GM13976 (cell line): ENCODE data around the gene OTUD5.
A peak's percentile ranks its signal among the peaks of the same experiment; 100 is the strongest.

ENCODE experiments used
- DNase-seq: peaks from one replicate; pipeline ENCODE4 v3.0.0; 2012; ENCODE audit warnings: low spot score
- in situ Hi-C: fragments of 300-500 bp; cut with MboI; formaldehyde crosslinking; loops from one replicate; pipeline ENCODE4 v1.12.0; 2022; ENCODE audit warnings: low sequenced_read_pairs, mixed read lengths, inconsistent platforms; ENCODE audit not compliant: unreplicated experiment
- TF ChIP-seq, protein P1 (sequence below): IDR thresholded peaks from 2 replicates; pipeline ENCODE4 v1.5.1; 2012; ENCODE audit warnings: borderline replicate concordance, mild to moderate bottlenecking; ENCODE audit not compliant: insufficient read depth; ENCODE audit errors: extremely low read depth, missing control alignments, control extremely low read depth

The OTUD5 gene

DNA sequence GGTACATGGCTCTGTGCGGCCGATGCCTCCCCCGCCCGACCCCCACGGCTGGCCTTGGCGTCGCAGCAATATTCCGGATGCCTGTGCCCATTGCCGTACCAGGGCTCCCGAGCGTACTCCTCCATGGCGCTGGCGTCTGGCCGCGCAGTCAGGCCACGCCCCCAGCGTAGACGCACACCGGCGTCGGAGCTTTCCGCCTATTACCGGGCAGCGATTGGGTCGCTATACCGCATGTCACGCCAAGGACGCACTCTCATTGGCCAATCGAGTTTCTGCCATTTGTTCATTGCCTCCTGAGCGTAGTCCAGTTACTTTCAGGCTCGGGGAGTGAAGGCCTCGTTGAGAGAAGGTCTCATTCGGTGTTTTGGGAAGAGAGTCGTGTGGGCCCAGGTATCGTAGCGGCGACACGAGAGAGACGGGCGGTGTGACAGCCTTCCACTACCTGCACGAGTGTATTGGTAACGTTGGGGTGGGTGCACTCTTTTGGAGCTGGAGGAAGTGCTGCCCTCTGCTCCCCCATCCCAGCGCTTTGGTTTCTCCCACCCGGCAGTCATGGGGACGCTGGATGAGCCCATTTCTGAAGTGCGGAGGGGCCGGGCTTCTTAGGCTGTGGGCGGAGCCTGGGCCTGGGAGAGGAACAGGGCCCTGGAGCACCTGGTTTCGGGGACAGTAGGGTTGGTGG is 59.6 kb downstream of the OTUD5 start, which contains the start of the genes PQBP1 and TIMM17B:
PQBP1 (plus strand) TSS at position 306 of the 682 bp plus-strand sequence. CDS start 580 bp downstream, outside the sequence.
TIMM17B (minus strand) TSS at position 144 of the 682 bp plus-strand sequence; CDS start at position 125, 19 bp downstream.
- DNase-seq, result peak; percentile 87
- TF ChIP-seq, protein P1, sequence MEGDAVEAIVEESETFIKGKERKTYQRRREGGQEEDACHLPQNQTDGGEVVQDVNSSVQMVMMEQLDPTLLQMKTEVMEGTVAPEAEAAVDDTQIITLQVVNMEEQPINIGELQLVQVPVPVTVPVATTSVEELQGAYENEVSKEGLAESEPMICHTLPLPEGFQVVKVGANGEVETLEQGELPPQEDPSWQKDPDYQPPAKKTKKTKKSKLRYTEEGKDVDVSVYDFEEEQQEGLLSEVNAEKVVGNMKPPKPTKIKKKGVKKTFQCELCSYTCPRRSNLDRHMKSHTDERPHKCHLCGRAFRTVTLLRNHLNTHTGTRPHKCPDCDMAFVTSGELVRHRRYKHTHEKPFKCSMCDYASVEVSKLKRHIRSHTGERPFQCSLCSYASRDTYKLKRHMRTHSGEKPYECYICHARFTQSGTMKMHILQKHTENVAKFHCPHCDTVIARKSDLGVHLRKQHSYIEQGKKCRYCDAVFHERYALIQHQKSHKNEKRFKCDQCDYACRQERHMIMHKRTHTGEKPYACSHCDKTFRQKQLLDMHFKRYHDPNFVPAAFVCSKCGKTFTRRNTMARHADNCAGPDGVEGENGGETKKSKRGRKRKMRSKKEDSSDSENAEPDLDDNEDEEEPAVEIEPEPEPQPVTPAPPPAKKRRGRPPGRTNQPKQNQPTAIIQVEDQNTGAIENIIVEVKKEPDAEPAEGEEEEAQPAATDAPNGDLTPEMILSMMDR, result no peak
- in situ Hi-C loops, result no loop called here

GRCh38 chrX:48897157-48897624 is 60.2 kb downstream of the OTUD5 start:
- TF ChIP-seq, protein P1, result no peak
- in situ Hi-C loops, result no loop called here
- DNase-seq, result peak; percentile 44

GRCh38 chrX:48896611-48897011 is 60.8 kb downstream of the OTUD5 start:
- no peak for DNase-seq
- TF ChIP-seq, protein P1, result no peak
- in situ Hi-C loops, result no loop called here

DNA sequence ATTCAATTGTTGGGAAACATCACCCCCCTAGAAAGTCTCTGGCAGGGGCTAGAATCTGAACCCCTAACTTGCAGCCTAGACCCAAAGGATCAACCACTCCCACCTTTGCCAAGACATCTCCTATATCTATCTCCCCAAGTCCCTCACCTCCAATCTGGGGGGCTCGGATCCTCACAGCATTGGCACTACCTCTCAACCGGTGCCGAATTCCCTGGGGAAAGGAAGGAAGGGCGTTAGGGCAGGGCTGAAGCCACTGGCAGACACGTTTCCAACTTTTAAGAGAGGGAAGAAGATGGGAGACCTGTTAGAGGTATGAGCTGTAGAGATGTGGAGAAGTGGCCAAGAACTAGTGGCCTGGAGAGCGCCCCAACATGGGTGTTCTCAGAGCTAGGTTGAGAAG is 62.5 kb downstream of the OTUD5 start:
- TF ChIP-seq, protein P1, result no peak
- DNase-seq, result no peak
- in situ Hi-C loops, result no loop called here

DNA sequence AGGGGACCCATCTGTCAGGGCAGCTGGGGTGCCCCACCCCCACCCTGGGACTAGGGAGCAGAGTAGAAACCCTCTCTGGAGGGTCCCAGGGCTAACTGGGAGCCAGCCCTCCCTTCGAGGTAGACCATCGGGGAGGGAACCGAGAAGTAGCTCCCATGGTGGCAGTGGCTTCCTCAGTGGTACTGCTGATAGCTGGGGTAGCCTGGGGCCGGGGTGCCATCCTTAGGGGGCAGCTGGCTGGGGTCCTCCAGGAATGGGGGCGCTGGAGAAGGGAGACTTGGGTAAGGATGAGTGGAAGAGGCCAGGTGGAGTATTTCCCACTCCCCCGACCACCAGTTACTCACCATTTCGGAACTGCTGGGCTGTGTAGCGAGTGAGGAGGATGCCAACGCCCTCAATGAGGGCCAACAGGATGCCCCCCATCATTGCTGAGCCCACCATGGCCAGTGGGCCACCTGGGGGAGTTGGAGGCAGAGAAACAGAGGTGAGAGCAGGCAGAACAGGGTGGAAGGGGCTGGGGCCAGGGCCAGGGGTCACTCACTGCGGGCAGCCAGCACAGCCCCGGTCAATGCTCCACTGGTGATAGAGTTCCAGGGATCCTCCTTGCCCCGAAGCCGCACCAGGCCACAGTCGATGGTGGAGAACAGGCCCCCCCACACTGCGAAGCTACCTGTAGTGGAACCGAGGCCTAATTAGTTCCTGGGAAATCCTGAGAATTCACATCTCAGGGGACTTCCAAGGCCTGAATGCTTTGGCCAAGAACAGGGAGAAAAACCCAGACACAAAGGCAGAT is 63.7 kb downstream of the OTUD5 start:
- TF ChIP-seq, protein P1, result no peak
- in situ Hi-C loops, result no loop called here
- no peak for DNase-seq

- TF ChIP-seq, protein P1, result no peak
- in situ Hi-C loops, result no loop called here
- no peak for DNase-seq
Measured at GRCh38 chrX:48892896-48893295, 64.5 kb downstream of the OTUD5 start.
